HepG2 (cell line): ENCODE measurements around the gene C3orf70. TPM values are rescaled to one million over a fixed set of nuclear protein-coding genes. Genes with fewer than 3 reads are reported as not detected.

Source experiments
- CEBPG ChIP-seq: IDR thresholded peaks from 2 replicates; pipeline ENCODE4 v1.6.1; 2016
- FOXC1 ChIP-seq: sonication (generic); formaldehyde crosslinking; IDR thresholded peaks from 2 replicates; pipeline ENCODE4 v1.8.0; 2022; ENCODE audit warnings: mild to moderate bottlenecking, missing genetic modification reagents, borderline replicate concordance
- GATAD2A ChIP-seq: IDR thresholded peaks from 2 replicates; pipeline ENCODE4 v1.6.1; 2016
- HNF1A ChIP-seq, 2 experiments: sonication (generic) in 1 of 2; formaldehyde crosslinking in 1 of 2; IDR thresholded peaks; 2 replicates each; pipeline versions ENCODE4 v1.4.0 to v1.6.1; 2016 to 2020; ENCODE audit warnings: borderline replicate concordance in 1 of 2, low read depth in 1 of 2, mild to moderate bottlenecking in 1 of 2, missing genetic modification reagents in 1 of 2
- HOMEZ ChIP-seq: IDR thresholded peaks from 2 replicates; pipeline ENCODE4 v1.6.1; 2016; ENCODE audit warnings: low read depth
- IKZF4 ChIP-seq: sonication (generic); formaldehyde crosslinking; IDR thresholded peaks from 2 replicates; pipeline ENCODE4 v1.5.1; 2020; ENCODE audit warnings: borderline replicate concordance, mild to moderate bottlenecking, low read depth, missing genetic modification reagents; ENCODE audit errors: not compliant biosample characterization
- ISL2 ChIP-seq: sonication (generic); formaldehyde crosslinking; IDR thresholded peaks from 2 replicates; pipeline ENCODE4 v1.5.0; 2020; ENCODE audit warnings: missing genetic modification reagents
- ONECUT2 ChIP-seq: sonication (generic); formaldehyde crosslinking; IDR thresholded peaks from 2 replicates; pipeline ENCODE4 v1.4.0; 2020; ENCODE audit warnings: missing genetic modification reagents
- POLR2AphosphoS5 ChIP-seq: IDR thresholded peaks from 2 replicates; pipeline ENCODE4 v1.6.1; 2012; ENCODE audit warnings: low read depth, low read length
- RARA ChIP-seq: IDR thresholded peaks from 2 replicates; pipeline ENCODE4 v1.6.1; 2016; ENCODE audit warnings: missing genetic modification reagents, missing compliant biosample characterization
- SALL1 ChIP-seq: sonication (generic); formaldehyde crosslinking; IDR thresholded peaks from 2 replicates; pipeline ENCODE4 v1.8.0; 2022; ENCODE audit warnings: mild to moderate bottlenecking, missing genetic modification reagents
- TAF1 ChIP-seq: sonication (generic); formaldehyde crosslinking; IDR thresholded peaks from 2 replicates; pipeline ENCODE4 v1.4.0; 2020; ENCODE audit warnings: missing genetic modification reagents
- THAP11 ChIP-seq: IDR thresholded peaks from 2 replicates; pipeline ENCODE4 v1.6.1; 2016; ENCODE audit warnings: missing biosample characterization, missing genetic modification reagents
- ZGPAT ChIP-seq: IDR thresholded peaks from 2 replicates; pipeline ENCODE4 v1.6.1; 2016; ENCODE audit warnings: mild to moderate bottlenecking
- ZNF224 ChIP-seq: sonication (generic); formaldehyde crosslinking; IDR thresholded peaks from 2 replicates; pipeline ENCODE4 v1.5.0; 2020; ENCODE audit warnings: mild to moderate bottlenecking, missing genetic modification reagents
- ZNF264 ChIP-seq: sonication (generic); formaldehyde crosslinking; IDR thresholded peaks from 2 replicates; pipeline ENCODE4 v1.4.0; 2020; ENCODE audit warnings: missing genetic modification reagents
- ZNF367 ChIP-seq: sonication (generic); formaldehyde crosslinking; IDR thresholded peaks from 2 replicates; pipeline ENCODE4 v1.4.0; 2020; ENCODE audit warnings: missing genetic modification reagents, borderline replicate concordance
- ZNF512B ChIP-seq: sonication (generic); formaldehyde crosslinking; IDR thresholded peaks from 2 replicates; pipeline ENCODE4 v1.5.1; 2020; ENCODE audit warnings: missing genetic modification reagents, mild to moderate bottlenecking, borderline replicate concordance
- ZNF598 ChIP-seq: sonication (generic); formaldehyde crosslinking; IDR thresholded peaks from 2 replicates; pipeline ENCODE4 v1.5.1; 2020; ENCODE audit warnings: mild to moderate bottlenecking, missing genetic modification reagents, borderline replicate concordance
- ZNF746 ChIP-seq: sonication (generic); formaldehyde crosslinking; IDR thresholded peaks from 2 replicates; pipeline ENCODE4 v1.8.0; 2022; ENCODE audit warnings: mild to moderate bottlenecking, missing genetic modification reagents
- polyA plus RNA-seq, 8 experiments: library from polyadenylated mRNA; depleted of rRNA in 3 of 8; stranded (reverse) in 7 of 8; unstranded in 1 of 8; fragments of >200 nt; fragmentation: Illumina TruSeq in 4 of 8; extraction: Trizol in 4 of 8; gene quantifications; 2 replicates each; pipeline versions ENCODE4 v1.2.1 to v1.2.3, GENCODE V29; 2011 to 2016; ENCODE audit warnings: low read depth in 4 of 8, missing spikeins in 1 of 8, mixed read lengths in 1 of 8; ENCODE audit not compliant: insufficient read depth in 1 of 8
- total RNA-seq, 5 experiments: library from RNA; depleted of rRNA; stranded (reverse); fragments of >200 nt; fragmentation: Illumina TruSeq; extraction: Trizol; gene quantifications; 2 replicates each; pipeline ENCODE4 v1.2.3, GENCODE V29; 2016; ENCODE audit warnings: low read depth in 1 of 5

The C3orf70 gene
- total and polyA plus RNA-seq, 2 of the 13 experiments (the other 11 are each of a cell fraction or from before 2014, with no cell fraction given), result 0.79 to 2.4 TPM

GRCh38 chr3:185175370-185175987 is 22.6 kb upstream of the C3orf70 start (continued):
- no peak for TF ChIP-seq HNF1A (IDR thresholded peaks at IDR 0.05; ENCODE audit: low read depth)
- 0 out of 2 replicates have a peak, but pooled peaks have one; percentile 67 for TF ChIP-seq HNF1A (CRISPR knock-in tag; IDR thresholded peaks at IDR 0.05; ENCODE audit: borderline replicate concordance)
- peak; percentile 44; the same call in 1 of the 2 replicates for TF ChIP-seq ZGPAT (CRISPR knock-in tag)
- TF ChIP-seq ZNF512B (CRISPR knock-in tag), result peak; percentile 77; the same call in 1 of the 2 replicates
- TF ChIP-seq GATAD2A (CRISPR knock-in tag), result peak; percentile 81
- no peak for TF ChIP-seq ZNF224
- no peak for TF ChIP-seq ONECUT2
- TF ChIP-seq FOXC1 (CRISPR knock-in tag), result 0 out of 2 replicates have a peak, but pooled peaks have one; percentile 27
- TF ChIP-seq ZNF598, result peak; percentile 76; the same call in 1 of the 2 replicates
- peak; percentile 15; the same call in 1 of the 2 replicates for TF ChIP-seq RARA (CRISPR knock-in tag)
- peak; percentile 53 for TF ChIP-seq ISL2 (CRISPR knock-in tag)
- 0 out of 2 replicates have a peak, but pooled peaks have one; percentile 24 for TF ChIP-seq ZNF264 (CRISPR knock-in tag)
- 0 out of 2 replicates have a peak, but pooled peaks have one; percentile 32 for TF ChIP-seq ZNF746 (CRISPR knock-in tag)
- peak; percentile 33; the same call in 1 of the 2 replicates for TF ChIP-seq THAP11 (CRISPR knock-in tag)
- TF ChIP-seq CEBPG (CRISPR knock-in tag), result peak; percentile 70
- TF ChIP-seq POLR2AphosphoS5, result peak; percentile 56; the same call in 1 of the 2 replicates
- TF ChIP-seq SALL1 (CRISPR knock-in tag), result peak; percentile 79
- no peak for TF ChIP-seq ZNF367 (CRISPR knock-in tag)
- TF ChIP-seq IKZF4, result peak; percentile 42
- TF ChIP-seq TAF1, result peak; percentile 60; the same call in 1 of the 2 replicates
- TF ChIP-seq HOMEZ, result 0 out of 2 replicates have a peak, but pooled peaks have one; percentile 18
